Stimulated activated CD8-positive, alpha-beta memory T cell treated with anti-CD3 and anti-CD28 coated beads, Interleukin-15, amount 100 ng/mL, for 4 hours (primary cell): Measurements from ENCODE around the gene PLXDC1.

Source experiments
- DNase-seq, 2 donors: peaks; one replicate each; pipeline ENCODE4 v3.0.0-alpha.2; 2020; ENCODE audit warnings: low read depth in 2 of 2

PLXDC1 gene

DNA sequence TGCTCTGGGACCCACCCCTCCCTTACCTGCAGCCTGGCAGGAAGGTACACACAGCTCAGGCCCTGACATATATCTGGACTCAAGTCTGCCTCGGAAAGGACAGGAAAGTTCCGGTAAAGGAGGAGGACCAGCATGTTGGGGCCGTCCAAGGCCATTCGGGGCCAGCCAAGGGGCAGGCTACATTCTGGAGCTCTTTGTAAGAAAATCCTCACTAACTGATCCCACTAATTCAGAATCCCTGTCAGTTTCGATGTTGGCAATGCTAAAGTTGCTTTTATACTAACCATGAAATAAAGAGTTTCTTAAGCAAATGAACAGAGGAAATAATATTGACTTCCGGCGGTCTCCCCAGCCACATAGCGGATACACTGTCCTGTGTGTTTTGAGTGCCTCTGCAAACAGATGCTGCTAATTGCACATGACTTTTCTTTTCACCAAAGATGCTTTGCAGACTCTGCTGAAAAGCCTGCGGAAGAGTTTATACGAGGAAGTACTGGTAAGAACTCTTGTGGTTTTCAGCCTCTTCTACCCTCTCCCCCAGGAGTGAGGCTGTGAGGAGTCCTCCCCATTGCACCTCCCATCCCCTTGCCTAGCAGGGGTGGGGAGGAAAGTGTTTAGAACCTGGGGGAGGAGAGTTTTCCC is 54.8 kb downstream of the PLXDC1 start:
- no peak for DNase-seq

DNA sequence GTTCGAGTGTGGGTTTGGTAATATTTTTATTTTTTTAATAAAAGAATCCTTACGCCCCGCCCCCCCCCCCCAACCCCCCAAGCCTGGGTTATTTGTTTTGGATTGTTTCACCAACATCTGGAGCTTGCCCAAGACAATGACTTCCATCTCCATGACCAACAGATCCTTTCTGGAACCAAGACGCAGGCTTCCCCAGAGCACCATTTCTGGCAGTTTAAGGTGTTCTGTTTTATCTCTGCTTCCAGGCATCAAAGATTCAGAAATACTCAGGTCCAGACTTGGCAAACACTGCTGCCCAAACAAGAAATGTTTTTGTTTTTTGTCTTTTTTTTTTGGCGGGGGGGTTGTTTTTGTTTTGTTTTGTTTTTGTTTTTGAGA is 56.1 kb downstream of the PLXDC1 start:
- no peak for DNase-seq

DNA sequence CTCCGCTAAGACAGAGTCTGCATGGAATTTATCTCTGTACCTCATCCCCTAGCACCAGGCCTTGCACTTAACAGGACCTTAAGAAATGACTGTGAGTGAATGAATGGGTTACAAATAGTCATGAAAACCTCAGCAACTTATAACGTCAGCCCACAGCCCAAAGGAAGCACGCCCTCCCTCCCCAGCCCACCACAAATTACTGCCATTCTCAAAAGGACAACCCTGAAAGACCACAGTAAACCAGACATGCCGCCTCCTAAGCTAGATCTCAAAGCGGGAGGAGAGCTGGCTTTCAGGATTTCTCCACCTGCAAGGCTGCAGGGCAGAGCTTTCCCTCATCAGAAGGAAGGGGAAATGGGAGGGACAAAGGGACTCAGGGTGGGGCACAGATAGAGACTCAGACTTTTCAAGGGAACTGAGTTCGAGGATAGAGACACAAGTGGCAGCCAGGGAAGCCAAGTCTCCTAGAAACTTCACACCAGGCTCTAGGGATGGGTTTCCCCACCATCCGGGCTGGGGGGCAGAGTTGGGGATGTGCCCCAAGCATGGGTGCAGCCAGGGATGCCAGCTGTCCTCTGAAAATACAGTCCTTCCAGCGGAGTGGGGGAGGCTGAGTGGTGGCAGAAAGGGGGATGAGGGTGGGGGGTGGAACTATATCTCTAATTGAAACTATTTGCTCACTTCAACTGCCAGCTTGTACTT is 56.7 kb downstream of the PLXDC1 start:
- DNase-seq: peak in 1 of 2 donors; percentile 26

DNA sequence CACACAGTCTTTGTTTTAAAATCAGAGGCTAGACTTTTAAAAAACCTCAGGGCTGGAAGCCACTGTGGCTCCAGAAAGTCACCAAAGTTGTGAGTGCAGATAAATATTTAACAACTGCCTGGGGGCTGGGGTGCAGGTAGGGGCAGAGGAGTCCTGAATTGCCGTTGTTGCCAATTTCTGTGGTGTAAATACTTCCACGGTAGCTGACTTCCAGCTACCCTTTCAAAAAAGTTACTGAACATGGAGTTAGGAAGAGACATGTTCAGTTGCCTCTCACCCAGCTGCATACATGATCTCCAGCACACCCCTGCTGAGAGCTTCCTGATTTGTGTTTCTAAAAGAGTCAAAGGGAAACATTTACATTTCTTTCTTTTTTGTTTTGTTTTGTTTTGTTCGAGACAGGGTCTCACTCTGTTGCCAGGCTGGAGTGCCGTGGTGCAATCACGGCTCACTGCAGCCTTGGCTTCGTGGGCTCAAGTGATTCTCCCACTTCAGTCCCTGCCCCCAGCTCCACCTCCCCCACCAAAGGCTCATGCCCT is 58.7 kb downstream of the PLXDC1 start:
- DNase-seq: no peak

DNA sequence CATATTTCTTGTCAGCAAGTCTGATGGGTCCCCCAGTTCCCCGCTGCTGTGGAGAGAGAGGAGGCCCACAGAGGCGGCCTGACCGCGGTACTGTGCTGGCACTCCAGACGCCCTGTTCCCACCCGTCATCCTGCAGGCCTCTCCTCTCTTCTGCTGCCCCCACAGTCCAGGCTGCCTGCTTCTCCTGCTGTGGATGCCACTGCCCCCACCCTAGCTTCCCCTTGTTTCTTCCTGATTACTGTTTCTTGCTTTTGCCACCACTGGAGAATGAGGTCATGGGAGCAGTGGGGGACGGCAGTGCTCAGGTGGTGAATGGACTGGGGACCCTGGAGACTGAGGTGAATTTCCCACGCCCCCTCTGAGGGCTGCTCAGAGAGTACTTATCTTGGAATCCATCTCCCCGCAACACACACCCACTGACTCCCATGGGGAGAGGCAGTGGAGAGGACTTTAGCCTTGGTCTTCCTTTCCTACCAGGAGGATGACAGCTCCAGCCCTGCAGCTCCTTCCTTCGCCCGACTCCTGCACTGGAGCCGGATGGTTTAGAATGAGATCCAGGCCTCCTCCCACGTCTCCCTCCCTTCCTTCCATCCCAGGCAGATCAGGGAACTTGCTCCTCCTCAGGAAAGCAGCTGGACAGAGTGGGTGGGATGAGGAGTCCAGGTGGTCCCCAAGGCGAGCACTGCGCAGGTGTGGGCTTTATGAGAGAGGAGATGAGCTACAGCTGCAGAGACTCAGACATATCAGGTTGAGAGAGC is 60.4 kb downstream of the PLXDC1 start:
- DNase-seq: no peak

DNA sequence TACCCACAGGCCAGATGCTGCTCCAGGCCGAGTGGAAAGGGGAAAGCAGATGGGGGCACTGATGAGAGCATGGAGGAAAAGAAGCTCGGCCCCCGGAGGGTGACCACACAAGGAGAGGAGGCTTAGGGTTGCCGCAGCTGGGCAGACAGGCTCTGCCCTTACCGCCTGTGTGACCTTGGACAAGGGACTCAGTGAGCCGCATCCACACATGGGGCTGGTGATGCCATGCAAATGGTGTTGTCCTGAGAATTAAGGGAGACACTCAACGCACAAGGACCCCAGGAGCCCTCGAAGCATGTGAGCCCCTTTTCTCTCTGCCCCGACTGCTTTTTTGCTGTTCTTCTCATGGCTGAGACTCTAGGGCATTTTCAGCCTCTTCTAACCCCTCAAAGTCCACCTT is 61.0 kb downstream of the PLXDC1 start:
- DNase-seq: no peak

DNA sequence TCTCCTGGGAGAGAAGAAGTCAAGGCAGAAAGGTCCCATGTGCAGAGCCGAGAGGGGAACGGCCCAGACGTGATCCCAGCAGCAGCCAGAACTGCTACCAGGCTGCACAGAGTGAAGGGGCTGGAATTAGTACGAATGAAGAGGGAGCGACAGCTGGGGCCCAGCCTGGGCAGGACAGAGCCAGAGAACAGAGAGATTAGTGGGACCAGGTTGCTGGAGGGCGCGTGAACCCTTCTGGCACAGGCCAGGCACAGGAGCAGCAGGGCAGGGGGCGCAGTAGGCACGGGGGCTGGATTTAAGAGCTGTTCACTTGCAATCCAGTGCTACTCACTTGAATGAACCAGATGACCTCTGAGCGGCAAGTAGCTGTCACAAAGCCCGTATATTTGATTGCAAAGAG is 66.9 kb downstream of the PLXDC1 start:
- no peak for DNase-seq

DNA sequence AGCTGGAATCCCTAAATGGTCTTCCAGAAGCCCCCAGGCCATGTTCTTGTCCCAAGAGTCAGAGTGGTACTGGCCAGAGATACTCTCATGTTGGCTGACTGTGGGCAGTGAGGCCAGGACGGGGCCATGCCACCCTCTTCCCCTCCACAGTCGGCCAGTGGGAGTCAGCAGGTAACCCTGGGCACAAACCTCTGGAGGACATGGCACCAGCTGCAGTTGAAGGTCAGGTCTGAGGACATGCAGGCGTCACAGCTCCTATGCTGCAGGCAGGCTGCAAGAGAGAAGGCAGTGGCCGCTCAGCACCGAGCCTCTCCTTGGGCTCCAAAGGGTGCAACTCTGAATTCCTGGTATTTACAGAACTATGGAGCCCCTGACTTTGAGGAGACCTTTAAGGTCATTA is 68.2 kb downstream of the PLXDC1 start:
- no peak for DNase-seq

DNA sequence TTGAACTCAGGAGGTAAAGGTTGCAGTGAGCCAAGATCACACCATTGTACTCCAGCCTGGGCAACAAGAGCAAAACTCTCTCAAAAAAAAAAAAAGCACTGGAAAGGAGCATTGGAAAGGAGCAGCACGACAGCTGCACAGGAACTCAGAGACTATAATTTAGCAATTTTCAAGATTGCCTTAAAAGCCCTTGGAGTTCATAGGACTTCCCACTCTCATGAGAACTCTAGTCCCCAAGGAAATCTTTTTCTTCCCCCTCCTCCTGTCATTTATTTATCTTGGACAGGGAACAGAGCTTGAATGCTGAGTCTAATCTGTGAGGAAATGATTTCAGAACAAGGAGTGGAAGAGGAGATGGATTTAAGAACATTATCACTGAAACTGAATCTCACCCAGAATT is 69.0 kb downstream of the PLXDC1 start:
- DNase-seq: no peak

DNA sequence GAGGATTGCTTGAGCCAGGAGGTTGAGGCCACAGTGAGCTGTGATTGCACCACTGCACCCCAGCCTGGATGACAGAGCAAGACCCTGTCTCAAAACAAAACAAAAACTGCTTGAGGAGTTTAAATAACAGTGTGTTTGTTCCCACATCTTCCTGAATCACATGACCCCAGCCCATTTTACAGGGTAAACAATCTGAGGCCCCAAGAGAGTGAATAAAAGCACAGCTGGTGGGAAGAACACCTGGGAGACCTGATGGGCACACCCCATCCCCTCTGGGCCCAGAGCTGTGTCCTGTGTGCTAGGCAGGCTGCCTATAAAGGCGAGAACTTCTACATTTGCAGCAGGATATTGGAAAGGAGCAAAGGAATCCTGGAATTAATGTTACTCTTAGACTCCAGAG is 69.6 kb downstream of the PLXDC1 start:
- DNase-seq: no peak

DNA sequence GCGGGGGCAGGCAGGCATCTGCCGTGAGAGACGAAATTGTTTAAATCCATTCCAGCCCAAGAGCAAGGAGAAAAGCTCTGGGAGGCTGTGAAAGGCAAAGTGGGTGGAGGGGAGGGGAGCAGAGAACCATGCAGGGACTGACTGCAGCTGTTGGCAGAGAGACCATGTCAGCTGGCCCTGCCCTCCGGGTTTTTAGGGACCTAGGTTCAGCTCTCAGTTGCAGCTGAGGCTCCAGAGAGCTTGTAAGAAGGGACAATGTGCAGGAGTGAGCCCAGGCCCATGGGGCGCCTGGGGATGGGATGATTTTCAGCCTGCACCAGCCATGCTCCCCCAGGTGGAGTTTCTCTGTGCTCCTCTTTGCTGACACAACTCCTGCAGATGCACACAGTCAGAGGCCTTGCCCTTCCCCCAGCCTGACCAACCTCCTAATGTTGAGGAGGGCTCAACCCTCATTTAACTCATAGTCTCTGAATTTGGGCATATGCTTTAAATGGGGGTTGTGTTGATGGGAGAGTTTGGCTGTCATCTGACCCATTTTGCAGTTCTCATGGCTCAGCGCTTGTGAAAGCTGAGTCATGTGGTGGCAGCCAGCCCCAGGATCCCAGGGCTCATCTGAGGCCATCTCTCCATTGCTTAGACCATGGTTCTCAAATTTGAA is 70.9 kb downstream of the PLXDC1 start:
- no peak for DNase-seq

DNA sequence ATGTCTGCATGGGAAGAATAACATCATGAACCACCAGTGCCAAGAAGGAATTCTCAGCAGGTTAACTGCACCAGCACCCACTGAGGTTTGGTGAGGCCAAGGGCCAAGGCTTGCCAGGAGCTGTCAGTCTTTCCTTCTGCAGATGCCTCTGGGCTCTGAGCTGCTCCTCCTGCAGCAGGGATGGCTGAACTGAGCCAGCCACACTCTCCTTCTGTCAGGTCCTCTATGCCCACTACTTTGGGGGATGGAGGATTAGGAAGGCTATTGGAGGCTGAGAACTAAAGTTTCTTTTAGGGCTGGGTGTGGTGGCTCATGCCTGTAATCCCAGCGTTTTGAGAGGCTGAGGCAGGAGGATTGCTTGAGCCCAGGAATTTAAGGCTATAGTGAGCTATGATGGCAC is 71.6 kb downstream of the PLXDC1 start:
- no peak for DNase-seq

DNA sequence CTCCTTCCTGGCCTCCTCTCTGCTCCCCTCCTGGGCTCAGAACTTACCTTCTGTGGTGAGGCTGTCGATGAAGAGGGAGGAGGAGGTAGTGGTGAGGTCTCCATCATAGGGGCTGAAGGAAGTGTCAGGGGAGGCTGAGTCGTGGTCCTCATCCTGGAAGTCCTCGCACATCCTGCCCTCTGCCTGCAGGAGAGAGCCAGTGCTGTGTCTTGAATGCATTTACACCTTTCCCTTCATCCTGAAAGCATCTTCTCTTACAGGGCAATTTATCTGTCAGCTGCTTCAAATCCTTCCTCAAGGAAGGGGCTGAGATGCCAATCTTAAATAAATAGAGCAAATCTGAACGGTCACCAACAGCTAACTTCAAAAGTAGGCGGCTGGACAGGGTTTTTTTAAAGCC is 73.6 kb downstream of the PLXDC1 start:
- no peak for DNase-seq

DNA sequence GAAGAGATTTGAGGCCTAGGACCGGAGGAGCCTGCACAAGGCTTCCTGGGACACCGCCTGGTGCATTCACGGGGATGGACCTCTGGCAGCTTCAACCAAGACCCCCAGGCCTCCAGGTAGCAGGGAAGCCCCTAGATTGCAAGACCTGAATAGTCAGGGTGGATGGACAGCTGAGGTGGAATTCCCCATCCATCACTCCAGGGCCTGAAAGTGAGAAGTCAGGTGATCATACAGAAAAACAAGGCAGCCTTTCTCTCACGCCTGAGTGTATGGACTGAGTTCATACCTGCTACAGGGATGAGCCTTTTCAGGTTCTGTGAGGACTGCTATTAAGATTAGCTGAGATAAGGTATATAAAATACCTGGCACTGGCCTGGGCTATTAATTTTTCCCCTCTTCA is 74.2 kb downstream of the PLXDC1 start:
- no peak for DNase-seq

DNA sequence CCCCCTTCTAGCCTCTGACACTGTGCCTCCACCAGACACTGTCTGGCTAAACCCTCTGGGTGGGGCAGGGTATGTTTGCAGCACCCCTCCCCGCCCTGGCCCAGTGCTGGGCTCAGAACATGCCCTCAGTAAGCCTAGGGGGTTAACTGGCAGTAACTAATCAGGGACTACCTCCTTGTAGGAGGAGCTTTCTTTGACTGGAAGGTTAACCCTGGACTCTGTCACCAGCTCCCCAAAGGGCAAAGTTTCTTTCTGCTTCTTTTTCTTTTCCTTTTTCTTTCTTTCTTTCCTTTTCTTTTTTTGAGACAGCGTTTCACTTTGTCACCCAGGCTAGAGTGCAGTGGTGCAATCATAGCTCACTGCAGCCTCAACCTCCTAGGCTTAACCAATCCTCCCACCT is 76.8 kb downstream of the PLXDC1 start:
- DNase-seq: no peak

DNA sequence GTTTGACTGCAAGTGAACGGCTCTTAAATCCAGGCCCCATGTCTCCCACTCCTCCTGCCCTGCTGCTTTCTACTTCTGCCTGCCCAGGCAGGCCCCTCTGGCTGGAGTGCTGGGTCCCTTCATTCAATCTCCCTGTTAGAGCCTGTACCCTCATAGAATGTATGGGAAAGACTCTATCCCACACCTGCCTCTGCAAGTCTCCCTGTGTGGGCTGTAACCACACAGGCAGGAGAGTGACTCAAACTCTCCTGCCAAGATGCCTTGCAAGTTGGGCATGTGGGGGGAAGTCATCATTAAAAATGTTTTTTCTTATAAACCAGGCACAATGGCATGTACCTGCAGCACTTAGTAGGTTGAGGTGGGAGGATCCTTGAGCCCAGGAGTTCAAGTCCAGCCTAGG is 77.5 kb downstream of the PLXDC1 start:
- DNase-seq: no peak

DNA sequence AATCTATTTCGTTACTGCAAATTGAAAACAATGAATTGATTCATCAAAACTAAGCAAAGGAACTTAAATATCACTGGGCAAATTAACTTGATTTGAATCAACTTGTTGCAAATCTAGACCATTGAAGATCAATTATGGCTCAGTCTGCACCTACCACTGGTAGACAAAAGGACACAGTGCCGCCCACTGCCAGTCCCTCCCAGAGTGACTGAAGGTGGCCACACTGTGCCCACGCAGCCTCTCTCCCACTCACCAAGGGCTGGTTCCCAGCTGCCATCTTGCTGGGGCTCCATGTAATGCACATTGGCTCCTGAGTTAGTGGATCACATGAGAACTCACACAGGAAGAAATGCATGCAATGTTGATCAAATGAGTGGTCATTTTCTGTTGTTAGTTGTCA is 78.1 kb downstream of the PLXDC1 start:
- no peak for DNase-seq

DNA sequence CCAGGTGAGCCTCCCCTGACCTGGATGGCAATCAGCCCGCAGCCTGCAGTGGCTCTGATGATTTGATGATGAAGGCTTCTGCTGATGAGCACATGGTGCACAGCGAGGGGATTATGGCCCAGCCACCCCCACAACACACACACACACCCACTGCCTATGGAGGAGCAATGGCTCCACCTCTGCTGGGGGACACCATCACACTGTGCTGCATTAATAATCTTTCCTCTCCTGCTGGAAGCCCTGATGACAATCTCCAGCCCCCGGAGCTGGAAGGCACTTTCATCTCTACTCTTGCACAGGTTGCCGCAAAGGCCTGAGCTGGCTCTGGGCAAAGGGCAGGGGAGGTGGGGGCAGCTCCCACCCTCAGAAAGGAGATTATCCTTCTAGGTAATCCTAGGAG is 79.9 kb downstream of the PLXDC1 start:
- DNase-seq: no peak

DNA sequence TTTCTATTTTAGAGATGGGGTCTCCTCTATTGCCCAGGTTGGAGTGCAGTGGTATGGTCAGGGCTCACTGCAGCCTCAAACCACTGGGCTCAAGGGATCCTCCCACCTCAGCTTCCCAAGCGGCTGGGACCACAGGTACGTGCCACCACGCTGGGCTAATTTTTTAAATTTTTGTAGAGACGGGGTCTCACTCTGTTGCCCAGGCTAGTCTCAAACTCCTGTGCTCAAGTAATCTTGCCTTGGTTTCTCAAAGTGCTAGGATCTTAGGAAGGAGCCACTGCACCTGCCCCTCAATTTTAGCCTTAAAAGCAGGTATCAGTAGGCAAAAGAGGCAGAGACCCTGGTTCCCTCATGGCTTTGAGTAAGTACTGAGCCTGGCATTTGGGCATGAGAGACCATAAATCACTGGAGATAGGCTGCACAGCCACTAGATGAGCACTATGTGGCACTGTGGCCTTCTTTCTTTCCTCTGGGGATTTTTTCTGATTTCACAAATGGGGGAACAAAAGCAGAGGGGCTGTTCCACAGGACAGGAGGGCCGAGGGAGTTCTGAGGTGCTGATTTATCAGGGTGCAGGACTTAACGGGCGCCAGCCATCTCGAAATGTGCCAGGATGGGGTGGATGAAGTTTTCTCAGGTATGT is 82.2 kb downstream of the PLXDC1 start:
- DNase-seq: no peak

DNA sequence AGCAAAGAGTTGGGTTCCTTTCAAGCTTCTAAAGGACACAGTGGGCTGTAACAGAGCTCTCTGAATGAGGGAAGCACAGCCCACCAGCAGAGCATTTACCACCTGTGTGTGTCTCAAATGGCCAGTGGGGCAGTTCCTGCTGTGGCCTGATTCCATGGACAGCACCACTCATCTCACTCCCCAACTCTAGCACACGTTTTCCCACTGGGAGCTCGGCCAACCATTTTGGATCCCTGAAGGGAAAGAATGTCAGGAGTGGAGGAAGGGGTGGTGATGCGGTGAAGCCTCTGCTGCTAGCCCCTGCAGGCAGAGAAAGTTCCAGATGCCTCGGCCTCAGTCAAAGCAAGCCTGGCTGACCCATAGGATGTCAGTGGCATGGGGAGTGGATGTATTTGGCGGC is 86.6 kb downstream of the PLXDC1 start:
- DNase-seq: no peak

DNA sequence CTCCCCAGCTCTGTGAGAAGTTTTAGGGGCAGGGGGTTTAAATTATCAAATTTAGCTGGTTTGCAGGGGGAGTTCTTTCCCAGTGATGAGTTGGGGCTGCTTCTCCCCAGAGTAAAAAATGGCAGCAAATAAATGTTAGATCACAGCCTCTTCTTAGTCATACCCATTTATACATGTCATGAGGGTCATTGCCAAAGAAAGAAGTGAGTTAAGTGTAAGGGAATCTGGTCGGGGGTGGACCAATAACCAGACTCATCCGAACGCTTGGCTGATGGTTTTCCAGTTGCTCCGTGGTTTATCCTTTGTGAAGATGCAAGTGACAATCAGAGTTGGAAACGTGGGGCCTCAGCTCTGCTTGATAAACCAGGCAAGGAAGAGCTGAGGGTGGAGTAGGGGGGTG is 87.1 kb downstream of the PLXDC1 start:
- no peak for DNase-seq

DNA sequence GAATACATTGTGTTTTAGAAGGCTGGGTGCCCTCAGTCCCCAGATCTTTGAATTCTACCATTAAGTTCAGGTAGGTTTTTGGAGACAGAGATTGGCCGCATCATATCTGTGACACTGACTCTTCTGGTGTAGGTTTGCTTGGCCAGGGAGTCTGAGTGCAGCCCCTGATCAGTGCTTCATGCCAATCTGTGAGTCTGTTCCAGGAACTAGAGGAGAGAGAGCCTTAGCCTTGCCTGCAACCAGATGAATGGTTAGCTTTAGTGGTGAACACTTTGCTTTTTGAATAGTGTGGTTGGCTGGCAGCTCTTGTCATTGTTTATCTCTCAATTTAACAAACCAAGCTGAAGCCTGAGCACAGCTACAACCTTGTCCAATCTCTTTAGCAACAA is 87.8 kb downstream of the PLXDC1 start:
- DNase-seq: no peak
